NCI-H446 treated with DMSO at 0.1 percent for 48 hours (cell line): ENCODE data around the gene PTPRJ.

Experiments used
- DNase-seq: peaks from one replicate; lab custom pipeline; 2025; lab: John Stamatoyannopoulos, UW

The PTPRJ gene

DNA sequence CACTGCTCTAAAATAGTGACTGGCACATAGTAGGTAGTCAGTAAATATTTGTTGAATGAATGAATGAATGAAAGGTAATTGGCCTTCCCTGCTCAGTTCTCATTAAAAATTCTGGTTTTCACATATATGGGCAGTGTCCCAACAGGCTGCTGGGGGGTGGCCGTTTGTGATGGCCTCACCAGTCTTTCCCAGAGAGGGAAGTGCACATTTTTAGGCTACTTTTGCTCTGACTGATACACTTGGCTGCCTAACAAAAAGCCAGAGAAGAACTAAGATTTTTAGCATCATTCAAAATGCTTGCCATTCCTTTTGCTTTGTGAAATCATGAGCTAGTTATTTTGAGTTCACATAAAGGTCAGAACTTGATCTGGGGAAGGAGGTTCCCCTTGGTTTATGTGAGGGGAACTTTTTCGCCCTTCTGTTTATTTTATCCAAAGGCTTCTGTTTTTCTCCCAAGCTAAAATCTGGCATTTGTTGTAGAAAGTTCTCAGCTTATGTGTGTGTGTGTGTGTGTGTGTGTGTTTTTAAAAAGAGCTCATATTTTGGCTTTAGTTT is 83.1 kb downstream of the PTPRJ start:
- DNase-seq: no peak

DNA sequence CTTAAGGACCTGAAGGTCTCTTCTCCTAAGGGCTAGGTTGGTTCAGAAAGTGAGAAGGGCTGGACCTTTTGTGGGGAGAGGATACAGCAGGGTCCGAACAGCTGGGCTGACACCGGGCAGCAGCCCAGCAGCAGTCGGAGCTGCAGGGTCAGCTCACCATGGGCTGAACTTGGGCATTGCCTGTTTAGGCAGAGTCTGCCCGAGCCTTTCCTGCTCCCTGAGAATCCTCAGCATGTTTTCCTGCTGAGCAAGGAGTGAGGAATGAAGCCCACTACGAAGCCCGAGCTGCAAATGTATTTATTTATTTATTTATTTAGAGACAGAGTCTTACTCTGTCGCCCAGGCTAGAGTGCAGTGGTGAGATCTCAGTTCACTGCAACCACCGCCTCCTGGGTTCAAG is 83.9 kb downstream of the PTPRJ start:
- DNase-seq: no peak

- no peak for DNase-seq
Observed at GRCh38 chr11:48066881-48067800, 86.8 kb downstream of the PTPRJ start.

GRCh38 chr11:48073031-48073861 is 92.9 kb downstream of the PTPRJ start:
- DNase-seq: no peak

- DNase-seq: no peak
Observed at GRCh38 chr11:48074425-48075181, 94.2 kb downstream of the PTPRJ start.

- DNase-seq: no peak
Observed at GRCh38 chr11:48075637-48076036, 95.3 kb downstream of the PTPRJ start.

DNA sequence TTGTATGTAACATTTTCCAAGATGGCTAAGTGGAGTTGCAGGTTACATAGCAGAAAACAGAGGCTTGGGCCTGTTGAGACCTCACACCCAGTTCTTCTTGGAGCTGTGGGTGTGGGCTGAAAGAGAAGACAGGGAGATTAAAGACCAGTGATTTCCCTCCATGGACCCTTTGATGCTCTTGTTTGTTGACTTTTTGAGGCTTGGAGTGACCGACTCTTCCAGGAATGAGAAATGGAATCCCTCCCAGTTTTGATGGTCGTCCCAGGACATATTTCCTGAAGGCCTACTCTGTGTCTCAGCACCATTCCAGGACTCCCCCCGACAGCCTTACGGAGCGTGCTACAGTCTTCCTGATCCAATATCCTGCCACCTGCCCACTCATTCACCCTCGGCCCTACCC is 96.9 kb downstream of the PTPRJ start:
- DNase-seq: no peak

DNA sequence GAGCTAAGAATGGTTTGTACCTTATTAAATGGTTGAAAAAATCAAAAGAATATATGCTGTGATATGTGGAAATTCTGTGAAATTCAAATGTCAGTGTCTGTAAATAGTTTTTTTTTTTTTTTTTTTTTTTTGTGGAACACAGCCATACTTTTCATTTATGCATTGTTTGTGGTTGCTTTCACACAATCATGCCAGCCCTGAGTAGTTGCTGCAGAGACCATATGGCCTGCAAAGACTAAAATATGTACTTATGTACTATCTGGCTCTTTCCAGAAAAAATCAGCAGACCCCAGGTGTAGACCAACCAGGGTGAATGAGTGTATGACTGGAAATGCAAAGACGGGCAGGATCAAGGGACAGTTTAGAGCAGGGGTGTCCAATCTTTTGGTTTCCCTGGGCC is 98.3 kb downstream of the PTPRJ start:
- DNase-seq: no peak

GRCh38 chr11:48079596-48079995 is 99.2 kb downstream of the PTPRJ start:
- no peak for DNase-seq

DNA sequence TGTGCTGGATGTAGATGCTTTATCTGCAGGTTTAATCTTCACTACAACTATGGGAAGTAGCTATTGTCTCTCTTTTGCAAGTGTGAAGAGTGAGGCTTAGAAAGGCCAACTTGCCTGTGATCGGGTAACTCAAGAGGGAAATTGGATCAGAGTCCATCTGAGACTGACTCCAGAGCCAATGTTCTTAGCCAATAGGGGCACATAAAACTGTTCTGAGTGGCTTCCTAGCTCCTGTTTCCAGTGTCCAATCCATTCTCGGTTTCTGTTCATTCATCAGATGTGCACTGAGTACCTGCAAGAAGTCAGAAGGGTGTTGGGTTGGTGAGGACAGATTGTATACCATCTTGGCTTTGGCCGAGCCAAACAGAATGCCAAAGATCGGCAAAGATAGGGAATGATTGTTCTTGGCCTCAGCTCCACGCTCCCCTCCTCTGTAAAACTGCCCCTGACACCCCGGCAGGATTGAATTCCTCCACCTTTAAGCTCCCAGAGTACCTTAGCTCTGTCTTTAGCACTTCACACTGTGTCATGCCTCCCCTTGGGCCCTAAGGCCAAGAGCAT is 100.0 kb downstream of the PTPRJ start:
- DNase-seq: no peak

- DNase-seq: peak; percentile 44
Observed at GRCh38 chr11:48081151-48082010, 101.0 kb downstream of the PTPRJ start.

DNA sequence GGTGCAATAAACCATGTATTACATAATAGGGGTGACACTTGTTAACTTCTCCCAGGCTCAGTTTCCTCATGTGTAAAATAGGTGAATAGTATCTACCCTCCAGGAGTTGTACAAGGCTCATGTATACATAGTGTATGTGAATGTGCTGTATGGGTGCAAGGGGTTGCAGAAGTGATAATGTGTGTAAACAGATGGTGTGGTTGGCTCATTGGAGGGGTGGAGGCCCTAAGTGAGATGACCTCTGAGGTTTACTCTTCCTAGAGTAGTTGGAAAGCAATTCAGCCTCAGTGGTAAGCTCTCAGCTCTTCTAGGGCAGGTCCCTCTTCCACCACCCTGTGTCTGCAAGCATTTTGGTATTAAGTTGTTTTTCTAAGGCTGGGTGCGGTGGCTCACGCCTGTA is 102.4 kb downstream of the PTPRJ start:
- DNase-seq: no peak

DNA sequence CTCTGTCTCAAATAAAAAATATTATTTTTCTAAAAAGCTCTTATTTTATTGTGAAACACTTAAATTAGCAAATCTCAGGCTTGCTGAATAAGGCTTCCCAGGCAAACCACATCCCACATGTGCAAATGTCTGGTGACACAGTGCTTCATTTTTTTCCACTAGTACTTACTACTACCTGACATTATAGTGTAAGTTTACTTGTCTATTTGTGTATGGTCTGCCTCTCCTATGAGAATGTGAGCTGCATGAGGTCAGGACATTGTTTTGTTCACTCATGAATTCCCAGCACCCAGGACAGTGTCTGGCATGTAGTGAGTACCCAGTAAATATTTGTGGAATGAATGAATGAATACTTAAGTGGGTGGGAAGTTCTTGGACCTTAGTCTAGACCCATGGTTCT is 103.1 kb downstream of the PTPRJ start:
- no peak for DNase-seq

DNA sequence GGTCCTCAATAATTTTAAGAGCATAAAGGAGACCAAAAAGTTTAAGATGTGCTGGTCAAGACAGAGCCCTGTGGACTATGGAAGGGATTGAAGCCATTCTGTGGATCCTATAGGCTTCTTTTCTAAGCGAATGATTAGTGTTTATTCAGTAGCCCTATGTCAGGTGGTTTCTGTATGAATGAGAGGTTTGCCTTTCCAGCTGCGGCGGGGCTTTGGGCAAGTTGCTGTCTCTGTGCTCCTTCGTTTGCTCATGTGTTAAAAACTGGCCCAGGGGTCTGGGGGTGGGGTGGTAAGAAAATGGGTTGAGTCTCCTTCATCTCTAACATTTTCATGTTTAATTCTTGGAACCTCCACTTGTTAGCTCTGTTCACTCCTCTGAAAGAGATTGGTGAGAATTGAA is 105.3 kb downstream of the PTPRJ start:
- DNase-seq: no peak

DNA sequence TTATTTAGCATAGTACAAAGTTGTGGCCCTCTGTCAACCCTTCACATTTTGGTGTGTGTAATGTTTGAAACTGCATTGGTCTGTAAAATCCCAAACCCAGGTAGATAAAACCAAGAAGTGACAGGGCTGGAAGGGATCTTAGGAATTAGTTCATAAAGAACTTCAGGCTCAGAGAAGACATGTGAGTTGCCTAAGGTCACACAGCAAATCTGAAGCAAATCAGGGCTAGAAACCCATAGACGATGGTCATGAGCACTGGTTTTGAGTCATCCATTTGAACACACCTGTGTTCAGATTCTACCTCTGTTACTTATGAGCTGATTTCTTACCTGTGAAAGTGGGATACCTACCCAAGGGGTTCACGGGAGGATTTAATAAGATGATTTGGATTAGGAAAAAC is 107.1 kb downstream of the PTPRJ start:
- no peak for DNase-seq

DNA sequence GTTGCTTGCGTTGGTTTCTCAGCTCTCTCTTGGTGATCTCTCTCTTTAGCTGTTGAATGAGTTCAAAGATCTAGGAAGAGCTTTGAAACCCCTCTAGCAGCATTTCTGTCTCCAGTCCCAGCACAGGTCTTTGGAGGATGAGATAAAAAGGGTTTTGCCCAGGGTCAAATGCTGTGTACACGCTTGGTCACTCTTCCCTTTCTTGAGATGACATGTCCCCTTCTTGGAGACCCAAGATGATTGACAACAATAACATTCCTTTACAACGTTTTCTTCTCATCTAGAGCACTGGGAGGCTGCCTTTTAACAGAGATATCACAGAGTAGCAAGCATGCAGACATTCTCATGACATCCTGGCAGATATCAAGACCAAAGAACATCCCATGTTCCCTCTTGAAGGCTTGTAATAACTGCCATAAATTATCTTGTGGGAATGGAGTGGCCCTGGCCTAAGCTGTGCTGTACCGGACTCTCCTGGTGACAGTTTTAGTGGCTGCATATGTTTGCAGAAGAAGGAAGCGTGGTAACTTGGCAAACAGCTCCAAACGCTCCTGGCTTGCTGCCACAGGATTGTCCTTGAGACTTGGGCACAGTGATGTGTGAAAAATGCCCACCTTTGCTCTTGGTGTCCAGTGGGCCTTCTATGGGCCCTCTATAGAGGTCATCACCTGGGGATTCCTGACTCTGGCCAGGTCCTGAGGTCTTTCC is 107.8 kb downstream of the PTPRJ start:
- no peak for DNase-seq

DNA sequence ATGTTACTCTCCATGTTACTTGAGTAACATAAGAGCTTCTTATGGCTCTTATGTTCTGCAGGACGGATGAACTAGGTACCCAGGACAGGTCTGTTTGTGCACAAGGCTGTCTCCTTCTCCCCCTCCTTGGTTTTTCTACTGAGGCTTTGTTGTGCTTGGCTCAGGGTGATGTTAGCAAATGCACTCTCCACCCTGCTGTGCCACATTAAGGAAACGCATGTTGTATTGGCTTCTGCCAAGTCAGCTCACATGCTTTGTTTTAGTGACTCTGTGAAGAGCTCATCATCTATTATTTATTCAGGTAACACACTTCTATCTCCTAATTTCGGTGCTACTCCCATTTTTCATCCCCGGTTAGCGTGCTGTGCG is 108.3 kb downstream of the PTPRJ start:
- peak; percentile 53 for DNase-seq

GRCh38 chr11:48090174-48090573 is 109.8 kb downstream of the PTPRJ start:
- no peak for DNase-seq

- DNase-seq: no peak
Observed at GRCh38 chr11:48091426-48092102, 111.2 kb downstream of the PTPRJ start.

DNA sequence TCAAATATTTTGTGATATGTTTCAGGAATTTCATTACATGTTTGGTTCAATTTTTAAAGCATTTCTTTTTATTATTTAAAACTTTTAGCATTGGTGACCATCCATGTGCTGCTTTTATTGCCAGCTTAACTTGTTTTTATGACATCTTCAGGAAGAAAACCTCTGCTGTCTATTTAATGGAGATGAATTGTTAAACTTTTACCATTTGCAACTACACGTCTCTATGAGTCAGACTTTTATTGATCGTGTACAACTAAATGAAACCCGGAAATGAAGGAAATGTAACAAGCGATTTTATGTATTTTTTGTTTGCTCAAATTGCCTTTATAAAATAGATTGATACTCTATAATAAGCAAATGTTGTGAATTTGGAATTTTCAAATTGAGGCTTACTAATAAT is 113.0 kb downstream of the PTPRJ start:
- DNase-seq: no peak
